HG02884 (cell line): Measurements from ENCODE around the gene MAGEC1.
"Not testable (repeated sequence)": the region's sequence is repeated elsewhere in the genome, so short reads cannot be mapped to it uniquely, and the experiment has no call there.

ENCODE experiments used
- ATAC-seq: cut with Tn5 transposase; IDR thresholded peaks from one replicate; pipeline ENCODE4 v1.9.1; 2021; ENCODE audit warnings: mild to moderate bottlenecking, moderate library complexity; ENCODE audit not compliant: unreplicated experiment

The MAGEC1 gene, protein sequence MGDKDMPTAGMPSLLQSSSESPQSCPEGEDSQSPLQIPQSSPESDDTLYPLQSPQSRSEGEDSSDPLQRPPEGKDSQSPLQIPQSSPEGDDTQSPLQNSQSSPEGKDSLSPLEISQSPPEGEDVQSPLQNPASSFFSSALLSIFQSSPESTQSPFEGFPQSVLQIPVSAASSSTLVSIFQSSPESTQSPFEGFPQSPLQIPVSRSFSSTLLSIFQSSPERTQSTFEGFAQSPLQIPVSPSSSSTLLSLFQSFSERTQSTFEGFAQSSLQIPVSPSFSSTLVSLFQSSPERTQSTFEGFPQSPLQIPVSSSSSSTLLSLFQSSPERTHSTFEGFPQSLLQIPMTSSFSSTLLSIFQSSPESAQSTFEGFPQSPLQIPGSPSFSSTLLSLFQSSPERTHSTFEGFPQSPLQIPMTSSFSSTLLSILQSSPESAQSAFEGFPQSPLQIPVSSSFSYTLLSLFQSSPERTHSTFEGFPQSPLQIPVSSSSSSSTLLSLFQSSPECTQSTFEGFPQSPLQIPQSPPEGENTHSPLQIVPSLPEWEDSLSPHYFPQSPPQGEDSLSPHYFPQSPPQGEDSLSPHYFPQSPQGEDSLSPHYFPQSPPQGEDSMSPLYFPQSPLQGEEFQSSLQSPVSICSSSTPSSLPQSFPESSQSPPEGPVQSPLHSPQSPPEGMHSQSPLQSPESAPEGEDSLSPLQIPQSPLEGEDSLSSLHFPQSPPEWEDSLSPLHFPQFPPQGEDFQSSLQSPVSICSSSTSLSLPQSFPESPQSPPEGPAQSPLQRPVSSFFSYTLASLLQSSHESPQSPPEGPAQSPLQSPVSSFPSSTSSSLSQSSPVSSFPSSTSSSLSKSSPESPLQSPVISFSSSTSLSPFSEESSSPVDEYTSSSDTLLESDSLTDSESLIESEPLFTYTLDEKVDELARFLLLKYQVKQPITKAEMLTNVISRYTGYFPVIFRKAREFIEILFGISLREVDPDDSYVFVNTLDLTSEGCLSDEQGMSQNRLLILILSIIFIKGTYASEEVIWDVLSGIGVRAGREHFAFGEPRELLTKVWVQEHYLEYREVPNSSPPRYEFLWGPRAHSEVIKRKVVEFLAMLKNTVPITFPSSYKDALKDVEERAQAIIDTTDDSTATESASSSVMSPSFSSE

GRCh38 chrX:141903400-141904155, at the start of gene MAGEC1:
Gene MAGEC1 (plus strand): TSS chrX:141903894. CDS start chrX:141905073, 1,179 bp downstream.
- no peak for ATAC-seq

GRCh38 chrX:141857479-141857878, 46.2 kb upstream of the MAGEC1 start:
- ATAC-seq, result no peak

GRCh38 chrX:141879616-141880015, 24.1 kb upstream of the MAGEC1 start:
- no peak for ATAC-seq

- not testable (repeated sequence) for ATAC-seq
These were observed 14.9 kb upstream of the MAGEC1 start for GRCh38 chrX:141888811-141889210.

- ATAC-seq, result no peak
These were observed 9.0 kb upstream of the MAGEC1 start for GRCh38 chrX:141894733-141895132.

GRCh38 chrX:141897690-141898089, 6.0 kb upstream of the MAGEC1 start:
- ATAC-seq, result no peak

GRCh38 chrX:141902366-141902765, 1.3 kb upstream of the MAGEC1 start:
- no peak for ATAC-seq

- no peak for ATAC-seq
These were observed 568 bp downstream of the MAGEC1 start for GRCh38 chrX:141904262-141904661.

DNA sequence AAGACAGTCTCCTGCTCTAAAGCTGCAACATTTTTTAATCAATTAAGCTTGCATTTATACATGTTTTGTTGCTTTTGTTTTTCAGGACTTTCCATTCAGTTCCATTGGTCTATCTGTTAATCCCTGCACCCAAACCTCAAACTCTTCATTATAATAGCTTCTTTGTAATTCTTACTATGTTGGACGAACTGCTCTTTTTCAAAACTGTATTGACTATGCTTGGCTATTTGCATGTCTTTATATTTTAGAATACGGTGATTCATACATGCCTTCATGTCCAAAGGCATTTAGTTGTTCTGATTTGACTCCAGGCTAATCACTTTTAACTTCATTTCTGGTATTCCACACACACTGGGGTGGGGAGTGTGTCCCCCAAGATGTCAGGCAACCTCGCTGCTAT, 14.1 kb downstream of the MAGEC1 start:
- ATAC-seq, result no peak

GRCh38 chrX:141924293-141924692, 20.6 kb downstream of the MAGEC1 start:
- ATAC-seq, result no peak

GRCh38 chrX:141928432-141928831, 24.7 kb downstream of the MAGEC1 start:
- ATAC-seq, result no peak

- no peak for ATAC-seq
These were observed 30.5 kb downstream of the MAGEC1 start for GRCh38 chrX:141934059-141934641.

- no peak for ATAC-seq
These were observed 32.0 kb downstream of the MAGEC1 start for GRCh38 chrX:141935645-141936044.

GRCh38 chrX:141936080-141936479, 32.4 kb downstream of the MAGEC1 start:
- no peak for ATAC-seq

DNA sequence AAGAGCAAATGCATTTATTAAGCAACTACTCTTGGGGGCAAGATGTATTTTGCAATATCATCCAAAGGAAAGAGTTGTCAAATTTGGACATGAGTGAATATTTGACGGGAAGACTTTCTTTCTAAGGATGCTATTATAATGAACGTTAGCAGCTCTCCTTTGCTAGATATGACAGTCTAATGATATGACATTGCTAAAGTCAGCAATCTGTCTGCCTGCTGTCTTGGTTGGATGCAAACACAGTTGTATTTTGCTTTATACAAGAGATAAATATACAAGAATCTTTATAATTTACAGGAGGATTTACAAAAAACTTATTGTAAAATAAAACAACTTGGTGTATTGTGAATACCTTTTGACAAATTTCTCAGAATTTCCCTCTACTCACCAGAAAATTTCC, 37.5 kb downstream of the MAGEC1 start:
- ATAC-seq, result no peak

DNA sequence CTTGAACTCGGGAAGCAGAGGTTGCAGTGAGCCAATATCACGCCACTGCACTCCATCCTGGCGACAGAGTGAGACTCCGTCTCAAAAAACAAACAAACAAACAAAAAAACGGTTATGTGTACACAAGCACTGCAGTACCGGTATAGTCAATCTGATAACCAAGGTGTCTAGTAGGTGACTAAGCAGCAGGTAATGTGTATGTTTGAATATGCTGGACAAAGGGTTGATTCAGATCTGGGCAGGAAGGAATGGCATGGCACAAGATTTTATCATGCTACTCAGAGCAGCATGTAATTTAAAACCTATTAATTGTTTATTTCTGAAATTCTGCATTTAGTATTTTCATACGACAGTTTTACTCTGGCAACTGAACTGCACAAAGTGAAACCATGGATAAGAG, 41.7 kb downstream of the MAGEC1 start:
- ATAC-seq, result no peak

DNA sequence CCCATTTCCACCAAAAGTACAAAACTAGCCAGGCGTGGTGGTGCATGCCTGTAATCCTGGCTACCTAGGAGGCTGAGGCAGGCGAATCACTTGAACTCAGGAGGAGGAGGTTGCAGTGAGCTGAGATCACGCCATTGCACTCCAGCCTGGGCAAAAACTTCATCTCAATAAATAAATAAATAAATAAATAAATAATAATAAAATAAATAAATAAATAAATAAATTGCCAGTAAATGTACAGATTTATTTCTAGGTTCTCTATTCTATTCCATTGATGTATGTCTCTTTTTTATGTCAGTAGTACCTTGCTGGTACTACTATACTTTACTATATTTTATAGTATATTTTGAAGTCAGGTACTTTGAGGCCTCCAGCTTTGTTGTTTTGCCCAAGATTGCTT, 43.7 kb downstream of the MAGEC1 start:
- ATAC-seq, result no peak

- no peak for ATAC-seq
These were observed 48.9 kb downstream of the MAGEC1 start for GRCh38 chrX:141952603-141953002.

- no peak for ATAC-seq
These were observed 55.0 kb downstream of the MAGEC1 start for GRCh38 chrX:141958675-141959074.
